Upper lobe of left lung (tissue), 6 donors: ENCODE results near the gene ID2. TPM values are rescaled to one million over a fixed set of nuclear protein-coding genes. Genes with fewer than 3 reads are reported as not detected.

ENCODE experiments used
- ATAC-seq, 2 donors: fragments of 200-7000 bp; cut with Tn5 transposase; one replicate each; pipeline ENCODE4 v1.9.1; 2022; ENCODE audit warnings: mild to moderate bottlenecking in 2 of 2, moderate library complexity in 2 of 2; ENCODE audit not compliant: low FRiP score in 2 of 2
- DNase-seq, 2 donors: peaks; one replicate each; pipeline ENCODE4 v3.0.0-alpha.2; 2019 to 2020
- H3K27ac ChIP-seq, 4 donors: fragments of 200-600 bp; sonication (generic); one replicate each; pipeline ENCODE4 v1.5.1; 2016 to 2019
- H3K27me3 ChIP-seq, 4 donors: fragments of 200-600 bp; sonication (generic); one replicate each; pipeline ENCODE4 v1.5.1; 2017 to 2019
- H3K36me3 ChIP-seq, 4 donors: fragments of 200-600 bp; sonication (generic); one replicate each; pipeline ENCODE4 v1.5.1; 2016 to 2019
- H3K4me1 ChIP-seq, 4 donors: fragments of 200-600 bp; sonication (generic); one replicate each; pipeline ENCODE4 v1.5.1; 2018 to 2019
- H3K4me3 ChIP-seq, 4 donors: fragments of 200-600 bp; sonication (generic); one replicate each; pipeline ENCODE4 v1.5.1; 2017 to 2019; ENCODE audit warnings: mild to moderate bottlenecking in 2 of 4, moderate library complexity in 1 of 4
- H3K9me3 ChIP-seq, 4 donors: fragments of 200-600 bp; sonication (generic); one replicate each; pipeline ENCODE4 v1.5.1; 2018 to 2019
- EP300 ChIP-seq, 4 donors: sonication (generic); formaldehyde crosslinking; IDR thresholded peaks; one replicate each; pipeline ENCODE4 v1.5.1; 2017; ENCODE audit warnings: antibody characterized with exemption in 4 of 4, control low read depth in 2 of 4
- POLR2A ChIP-seq, 4 donors: fragments of 450-650 bp; IDR thresholded peaks; one replicate each; pipeline ENCODE4 v1.5.1; 2016 to 2017; ENCODE audit warnings: antibody characterized with exemption in 4 of 4, mild to moderate bottlenecking in 2 of 4
- POLR2AphosphoS5 ChIP-seq, 2 donors: sonication (generic); formaldehyde crosslinking; IDR thresholded peaks; one replicate each; pipeline ENCODE4 v1.5.1; 2017; ENCODE audit warnings: antibody characterized with exemption in 2 of 2
- WGBS, 2 donors: methylation state at CpG; one replicate each; pipeline ENCODE4 v1.1.5; 2017 to 2018; 5-methylcytosine and 5-hydroxymethylcytosine counted together
- total RNA-seq, 6 donors: library from RNA; depleted of rRNA in 4 of 6; stranded (reverse); fragments of >200 nt in 4 of 6; gene quantifications; one replicate each; pipeline versions ENCODE4 v1.1.0 to v1.2.1, GENCODE V29; 2016 to 2021
- TF ChIP-seq, protein P1 (sequence below), 6 experiments: fragments of 450-650 bp in 4 of 6; fragments of 200-600 bp in 2 of 6; sonication (generic) in 2 of 6; IDR thresholded peaks; one replicate each; pipeline ENCODE4 v1.5.1; 2016 to 2019; ENCODE audit warnings: antibody characterized with exemption in 6 of 6
- donor health status: DM: no; HTN: no; CAD: no; lungs with moderate emphysema.
- donor health status: DM: no; HTN: yes; CAD: no; lungs with severe emphysema.

The ID2 gene
- total RNA-seq, 6 donors from 2014 or later: 85.4 to 175 (median 110) TPM

DNA sequence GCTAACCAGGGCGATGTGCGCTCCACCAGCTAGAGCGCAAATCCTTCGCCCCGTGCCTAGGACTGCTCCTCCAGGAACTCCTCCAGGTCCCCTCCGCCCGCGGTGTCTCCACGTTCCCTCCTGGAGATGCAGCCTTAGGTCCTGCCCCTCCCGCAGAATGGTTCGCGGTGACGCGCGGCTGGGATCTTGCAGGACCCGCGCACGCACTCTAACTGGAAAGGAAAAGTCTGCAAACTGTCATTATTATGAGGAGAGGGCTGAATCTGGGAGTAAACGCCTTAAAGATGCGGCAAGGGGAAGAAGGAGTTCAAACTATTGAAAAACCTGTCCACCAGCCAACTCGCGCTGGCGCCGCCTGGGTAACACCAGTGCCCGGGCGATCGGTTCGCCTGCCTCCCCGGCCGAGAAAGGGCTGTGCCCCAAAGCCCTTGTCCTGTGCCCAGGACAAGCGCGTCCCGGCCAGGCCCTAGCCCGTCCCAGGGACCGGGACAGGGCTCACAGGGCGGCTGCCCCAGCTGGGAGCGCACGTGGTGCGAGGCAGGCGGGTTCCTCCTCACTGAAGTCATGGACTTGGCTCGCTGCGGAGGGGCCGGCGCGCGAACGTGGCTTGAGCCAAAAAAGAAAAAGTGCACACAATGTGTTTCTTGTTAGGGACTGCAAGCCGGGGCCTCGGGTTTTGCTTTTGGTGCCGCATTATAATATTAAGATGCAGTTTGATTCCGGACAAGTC, 5.5 kb upstream of the ID2 start:
- Histone ChIP-seq H3K4me3 (peak overlapping the region; percentile 16 to 67 (median 65)), H3K4me1 (peaks cover 30 to 50% (median 38%) of the 10 kb centered on the region in 4 donors)

DNA sequence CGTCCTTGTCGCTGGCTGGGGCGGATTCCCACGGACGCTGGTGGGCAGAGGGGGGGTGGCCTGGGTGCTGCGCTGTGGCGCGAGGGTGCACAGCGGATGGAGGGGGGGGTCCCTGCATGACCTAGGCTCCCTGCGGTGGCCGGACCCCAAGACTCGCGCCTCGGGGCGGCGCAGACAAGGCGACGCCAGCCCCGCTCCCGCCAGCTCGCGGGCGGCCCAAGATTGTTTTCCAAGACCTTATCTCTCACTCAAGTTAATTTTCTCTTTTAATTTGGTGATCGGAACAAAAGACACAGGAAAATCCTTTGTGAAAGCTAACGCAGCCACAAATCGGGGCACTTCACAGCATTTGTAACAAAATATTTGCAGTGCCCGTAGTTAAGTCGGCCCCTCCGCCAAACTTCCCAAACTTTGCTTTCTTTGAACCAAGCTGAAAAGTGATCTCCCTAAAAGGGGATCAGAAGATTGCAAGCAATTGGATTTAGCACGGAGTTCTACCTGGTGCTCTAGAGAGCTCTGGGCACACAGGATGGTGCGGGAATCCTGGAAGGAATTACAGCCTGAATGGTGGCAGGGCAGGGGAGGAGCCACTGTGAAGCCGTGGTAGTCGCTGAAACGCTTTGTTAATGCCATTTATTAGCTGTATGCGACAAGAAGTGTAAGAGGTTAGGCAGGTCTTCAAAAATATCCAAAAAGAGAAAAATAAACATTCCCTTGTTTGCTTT, 4.8 kb upstream of the ID2 start:
- Histone ChIP-seq H3K27me3 (no peaks in the 10 kb centered on the region), H3K9me3 (peaks cover 0 to 11% (median 5%) of the 10 kb centered on the region in 4 donors), H3K4me3 (peak overlapping the region; percentile 16 to 67 (median 65)), H3K4me1 (peaks cover 30 to 50% (median 38%) of the 10 kb centered on the region in 4 donors), H3K36me3 (no peaks in the 10 kb centered on the region), H3K27ac (peak overlapping the region; percentile 93 to 99 (median 98))
- DNase-seq (no peak), ATAC-seq (no peak)
- no peak for TF ChIP-seq POLR2AphosphoS5 (IDR thresholded peaks at IDR 0.05)
- TF ChIP-seq POLR2A (IDR thresholded peaks at IDR 0.05): no peak
- TF ChIP-seq, protein P1, sequence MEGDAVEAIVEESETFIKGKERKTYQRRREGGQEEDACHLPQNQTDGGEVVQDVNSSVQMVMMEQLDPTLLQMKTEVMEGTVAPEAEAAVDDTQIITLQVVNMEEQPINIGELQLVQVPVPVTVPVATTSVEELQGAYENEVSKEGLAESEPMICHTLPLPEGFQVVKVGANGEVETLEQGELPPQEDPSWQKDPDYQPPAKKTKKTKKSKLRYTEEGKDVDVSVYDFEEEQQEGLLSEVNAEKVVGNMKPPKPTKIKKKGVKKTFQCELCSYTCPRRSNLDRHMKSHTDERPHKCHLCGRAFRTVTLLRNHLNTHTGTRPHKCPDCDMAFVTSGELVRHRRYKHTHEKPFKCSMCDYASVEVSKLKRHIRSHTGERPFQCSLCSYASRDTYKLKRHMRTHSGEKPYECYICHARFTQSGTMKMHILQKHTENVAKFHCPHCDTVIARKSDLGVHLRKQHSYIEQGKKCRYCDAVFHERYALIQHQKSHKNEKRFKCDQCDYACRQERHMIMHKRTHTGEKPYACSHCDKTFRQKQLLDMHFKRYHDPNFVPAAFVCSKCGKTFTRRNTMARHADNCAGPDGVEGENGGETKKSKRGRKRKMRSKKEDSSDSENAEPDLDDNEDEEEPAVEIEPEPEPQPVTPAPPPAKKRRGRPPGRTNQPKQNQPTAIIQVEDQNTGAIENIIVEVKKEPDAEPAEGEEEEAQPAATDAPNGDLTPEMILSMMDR (IDR thresholded peaks at IDR 0.05): no peak
- WGBS, 2 donors: 2 to 6% methylated on average over 26 to 35 of the region's 35 CpGs

More for the DNA sequence above, 5.5 kb upstream of the ID2 start:
- peak; percentile 21 to 46 for TF ChIP-seq POLR2AphosphoS5 (IDR thresholded peaks at IDR 0.05)
- TF ChIP-seq, protein P1 (IDR thresholded peaks at IDR 0.05): no peak
- TF ChIP-seq POLR2A (IDR thresholded peaks at IDR 0.05): peak in 1 of 4 donors; percentile 30
- no peak for TF ChIP-seq EP300 (IDR thresholded peaks at IDR 0.05)
- WGBS, 2 donors: 17 to 25% methylated on average over 7 to 51 of the region's 51 CpGs
- Histone ChIP-seq H3K9me3 (peaks cover 0 to 11% (median 5%) of the 10 kb centered on the region in 4 donors), H3K27me3 (no peaks in the 10 kb centered on the region), H3K36me3 (no peaks in the 10 kb centered on the region), H3K27ac (peak overlapping the region; percentile 93 to 99 (median 98))
- peak; percentile 71 to 95 for DNase-seq
- peak; percentile 75 to 81 for ATAC-seq

DNA sequence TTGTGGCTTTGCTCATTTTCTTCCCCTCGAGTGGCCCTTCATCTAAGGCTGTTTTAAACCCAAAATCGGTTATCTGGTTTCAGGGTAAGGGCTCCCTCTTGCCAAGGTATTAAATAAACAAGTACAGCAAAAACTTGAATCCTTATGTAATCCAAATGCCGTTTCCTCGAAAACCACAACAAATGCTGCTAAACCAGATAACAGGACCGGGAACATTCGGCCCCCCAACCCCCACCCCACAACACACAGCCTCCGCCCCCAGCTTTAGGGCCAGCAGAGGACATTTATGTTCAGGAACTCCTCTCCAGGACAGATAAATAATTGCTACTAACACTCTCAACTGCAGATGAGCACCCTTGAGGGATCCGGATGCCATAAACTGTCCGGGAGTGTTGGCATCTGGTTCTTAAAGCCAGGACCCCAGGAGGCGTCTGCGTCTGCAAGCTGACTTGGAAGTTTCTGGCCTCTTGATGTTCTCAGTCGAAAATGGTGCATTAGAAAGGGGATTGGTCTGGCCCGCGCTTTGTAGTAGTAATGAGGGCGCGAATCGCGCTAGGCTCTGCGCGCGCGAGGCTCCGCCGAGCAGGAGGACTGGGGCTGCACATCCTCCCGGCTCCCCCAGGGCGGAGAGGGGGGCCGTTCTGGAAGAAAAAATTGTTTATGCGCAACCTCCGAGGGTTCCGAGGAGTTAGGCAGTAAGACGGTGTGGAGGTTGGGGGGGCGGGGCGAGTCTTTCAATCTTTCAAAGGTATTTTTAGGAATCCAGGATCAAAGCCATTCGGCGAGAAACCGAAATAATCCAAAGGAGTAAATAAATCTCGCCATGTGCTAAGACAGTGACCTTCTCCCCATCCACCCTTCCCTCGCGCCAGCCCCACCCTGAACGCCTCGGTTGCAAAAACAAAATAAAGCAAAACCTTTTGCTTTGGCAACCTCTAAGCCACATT, 3.9 kb upstream of the ID2 start:
- peak; percentile 6 to 14 for ATAC-seq
- peaks cover 0 to 11% (median 5%) of the 10 kb centered on the region in 4 donors for H3K9me3 ChIP-seq
- no peaks in the 10 kb centered on the region for H3K36me3 ChIP-seq
- peak overlapping the region; percentile 93 to 99 (median 98) for H3K27ac ChIP-seq
- peaks cover 30 to 50% (median 38%) of the 10 kb centered on the region in 4 donors for H3K4me1 ChIP-seq
- no peaks in the 10 kb centered on the region for H3K27me3 ChIP-seq
- TF ChIP-seq POLR2A (IDR thresholded peaks at IDR 0.05) (no peak), EP300 (IDR thresholded peaks at IDR 0.05) (no peak), POLR2AphosphoS5 (IDR thresholded peaks at IDR 0.05) (peak in 1 of 2 donors; percentile 34)
- TF ChIP-seq, protein P1 (IDR thresholded peaks at IDR 0.05): peak in 1 of 6 experiments; percentile 33
- 1% methylated on average over 36 to 41 of the region's 41 CpGs for WGBS, 2 donors
- H3K4me3 ChIP-seq: peak overlapping the region; percentile 36 to 67 (median 65)
- DNase-seq: peak; percentile 45 to 89

DNA sequence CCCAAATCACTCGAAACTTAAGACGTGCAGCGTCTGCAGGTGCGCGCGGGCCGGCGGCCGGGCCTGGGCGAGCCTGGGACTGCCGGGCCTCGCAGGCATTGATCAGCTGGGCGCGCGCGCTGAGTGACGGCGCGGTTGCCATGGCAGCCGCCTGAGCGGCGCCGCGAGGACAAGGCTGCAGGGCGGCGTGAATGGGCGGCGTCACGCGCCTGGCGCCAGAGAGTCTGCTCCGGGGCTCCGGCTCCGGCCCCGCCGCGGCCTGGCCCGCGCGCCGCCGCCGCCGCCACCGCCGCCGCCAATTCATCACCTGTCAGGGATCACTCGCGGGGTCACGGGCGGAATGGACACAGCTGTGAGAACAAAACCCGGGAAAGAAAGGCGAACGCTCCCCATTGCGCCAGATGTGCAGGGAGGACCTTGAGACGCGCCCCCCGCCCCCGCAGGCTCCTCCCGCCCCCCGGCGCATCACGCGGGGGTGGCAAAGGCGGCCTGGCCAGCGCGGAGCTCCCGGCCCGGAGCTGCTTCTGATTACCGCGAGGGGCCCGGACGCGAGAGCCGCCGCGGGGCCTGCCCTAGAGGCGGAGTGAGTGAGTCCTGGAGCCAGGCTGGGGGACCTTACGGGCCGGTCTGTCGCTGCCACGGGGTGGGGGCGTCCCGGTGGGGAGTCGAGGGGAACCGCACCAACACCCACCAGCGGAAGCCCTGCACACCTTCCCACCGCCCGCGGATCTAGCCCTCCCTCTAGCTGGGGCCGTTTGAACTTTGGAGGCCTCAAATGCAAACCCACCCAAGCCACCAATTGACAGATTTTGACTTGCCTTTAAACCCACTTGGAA, 2.9 kb upstream of the ID2 start:
- Histone ChIP-seq H3K27ac (peak overlapping the region; percentile 97 to 99 (median 98)), H3K4me3 (peak overlapping the region; percentile 25 to 67 (median 65)), H3K9me3 (peaks cover 0 to 10% (median 5%) of the 10 kb centered on the region in 4 donors), H3K4me1 (peaks cover 30 to 50% (median 38%) of the 10 kb centered on the region in 4 donors), H3K27me3 (no peaks in the 10 kb centered on the region), H3K36me3 (no peaks in the 10 kb centered on the region)
- 1% methylated on average over 18 to 26 of the region's 91 CpGs for WGBS, 2 donors
- DNase-seq: peak; percentile 97 to 99
- TF ChIP-seq EP300 (IDR thresholded peaks at IDR 0.05): no peak
- TF ChIP-seq POLR2A (IDR thresholded peaks at IDR 0.05): peak in 3 of 4 donors; percentile 51 to 76 (median 58)
- TF ChIP-seq, protein P1 (IDR thresholded peaks at IDR 0.05): peak in 2 of 6 experiments; percentile 8 to 15
- TF ChIP-seq POLR2AphosphoS5 (IDR thresholded peaks at IDR 0.05): peak; percentile 58 to 71
- ATAC-seq: peak; percentile 80 to 84
